ENCODE data around the gene GATA5.

DNA sequence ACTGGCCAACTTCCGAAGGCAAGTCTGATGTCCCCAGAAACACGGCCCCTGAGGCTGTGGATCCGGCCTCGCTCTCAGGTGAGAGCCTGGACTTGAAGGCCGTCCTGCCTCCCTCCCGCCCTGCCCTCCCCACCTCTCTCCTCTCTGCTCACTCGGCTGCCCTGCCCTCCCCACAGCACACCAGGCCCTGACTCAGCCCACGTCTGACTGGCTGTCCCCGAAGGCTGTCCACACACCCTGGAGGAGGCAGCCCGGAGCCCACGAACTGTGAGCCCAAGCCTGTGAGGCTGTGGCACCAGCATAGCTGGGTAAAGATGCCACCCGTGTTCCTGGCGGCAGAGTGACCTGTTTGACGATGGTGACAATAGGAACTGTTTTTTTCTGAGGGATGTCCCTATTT is 16.3 kb downstream of the GATA5 start:
- no peak for TF ChIP-seq ZNF501 (tag by site-specific recombination; IDR thresholded peaks at IDR 0.05)
- TF ChIP-seq OSR2 (tag by site-specific recombination; IDR thresholded peaks at IDR 0.05) = no peak
- TF ChIP-seq ZNF391 (tag by site-specific recombination; IDR thresholded peaks at IDR 0.05; ENCODE audit: borderline replicate concordance, low read depth) = no peak
- TF ChIP-seq ZFP41 (tag by site-specific recombination; IDR thresholded peaks at IDR 0.05; ENCODE audit: borderline replicate concordance) = no peak
- TF ChIP-seq ZNF514 (tag by site-specific recombination; IDR thresholded peaks at IDR 0.05) = no peak
- no peak for TF ChIP-seq ZNF211 (tag by site-specific recombination; IDR thresholded peaks at IDR 0.05; ENCODE audit: low read depth)
- TF ChIP-seq CTCF (tag by site-specific recombination; IDR thresholded peaks at IDR 0.05) = no peak
- no peak for TF ChIP-seq ZNF140 (tag by site-specific recombination; IDR thresholded peaks at IDR 0.05)
- TF ChIP-seq, protein P1, sequence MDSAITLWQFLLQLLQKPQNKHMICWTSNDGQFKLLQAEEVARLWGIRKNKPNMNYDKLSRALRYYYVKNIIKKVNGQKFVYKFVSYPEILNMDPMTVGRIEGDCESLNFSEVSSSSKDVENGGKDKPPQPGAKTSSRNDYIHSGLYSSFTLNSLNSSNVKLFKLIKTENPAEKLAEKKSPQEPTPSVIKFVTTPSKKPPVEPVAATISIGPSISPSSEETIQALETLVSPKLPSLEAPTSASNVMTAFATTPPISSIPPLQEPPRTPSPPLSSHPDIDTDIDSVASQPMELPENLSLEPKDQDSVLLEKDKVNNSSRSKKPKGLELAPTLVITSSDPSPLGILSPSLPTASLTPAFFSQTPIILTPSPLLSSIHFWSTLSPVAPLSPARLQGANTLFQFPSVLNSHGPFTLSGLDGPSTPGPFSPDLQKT (IDR thresholded peaks at IDR 0.05; ENCODE audit: borderline replicate concordance, low read depth, low read length) = no peak
- no peak for TF ChIP-seq ZNF239 (tag by site-specific recombination; IDR thresholded peaks at IDR 0.05)
- no peak for TF ChIP-seq ZNF701 (tag by site-specific recombination; IDR thresholded peaks at IDR 0.05)
- no peak for TF ChIP-seq SETDB1 (IDR thresholded peaks at IDR 0.05; ENCODE audit: insufficient read length, low read length)
- TF ChIP-seq ZNF561 (tag by site-specific recombination; IDR thresholded peaks at IDR 0.05; ENCODE audit: borderline replicate concordance) = no peak

All from HEK293 (cell line).